ENCODE results near the gene UBQLN4.

UBQLN4 gene

DNA sequence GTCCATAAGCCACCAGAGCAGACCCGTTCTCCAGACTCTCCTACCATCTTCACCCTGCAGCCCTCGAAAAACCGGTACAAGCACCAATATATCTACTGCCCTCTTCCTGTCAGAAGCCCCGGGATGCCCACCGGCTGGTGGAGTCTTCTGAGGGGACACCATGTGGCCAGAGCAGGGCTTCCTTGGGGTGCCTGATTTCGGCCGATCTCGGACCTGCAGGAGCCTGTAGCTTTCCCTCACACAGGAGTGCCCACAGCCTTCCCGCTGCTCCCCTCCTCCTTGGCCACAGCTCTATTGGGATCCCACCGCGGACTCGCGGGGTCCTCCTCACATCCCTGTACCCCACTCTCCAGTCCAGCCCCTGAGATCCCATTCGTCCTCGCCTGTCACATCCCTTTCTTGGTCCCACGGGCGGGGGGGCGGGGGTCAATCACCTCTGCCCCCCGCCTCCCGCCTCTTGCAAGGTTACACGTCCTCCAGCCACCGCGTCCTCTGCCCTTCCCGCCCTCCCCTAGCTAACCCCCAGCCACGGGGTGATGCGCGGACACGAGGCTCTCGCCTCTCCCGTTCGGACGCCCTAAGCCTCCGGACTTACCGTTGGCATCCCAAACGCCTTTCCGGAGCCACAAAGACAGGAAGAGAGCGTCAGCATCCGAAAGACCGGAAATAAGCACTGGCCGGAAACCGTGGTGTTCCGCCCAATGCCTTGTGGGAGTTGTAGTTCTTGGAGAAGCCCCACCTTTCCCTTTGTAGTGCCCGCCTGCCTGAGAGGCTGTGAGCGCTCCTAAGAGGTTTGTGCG, 33.1 kb downstream of the UBQLN4 start, which contains the start of gene SSR2 (continued):
- TF ChIP-seq CTCF (tag by site-specific recombination; IDR thresholded peaks at IDR 0.05): peak; percentile 78; the same call in 1 of the 2 replicates
- no peak for TF ChIP-seq ZNF747 (tag by site-specific recombination; IDR thresholded peaks at IDR 0.05)
- TF ChIP-seq ZNF571 (tag by site-specific recombination; IDR thresholded peaks at IDR 0.05): no peak
- no peak for TF ChIP-seq PBX3 (CRISPR knock-in tag; IDR thresholded peaks at IDR 0.05)
- TF ChIP-seq ZNF311 (tag by site-specific recombination; IDR thresholded peaks at IDR 0.05; ENCODE audit: borderline replicate concordance): no peak
- TF ChIP-seq ZNF629 (tag by site-specific recombination; IDR thresholded peaks at IDR 0.05): 0 out of 2 replicates have a peak, but pooled peaks have one; percentile 41
- TF ChIP-seq ZNF660 (tag by site-specific recombination; IDR thresholded peaks at IDR 0.05): no peak
- no peak for TF ChIP-seq ZSCAN4 (tag by site-specific recombination; IDR thresholded peaks at IDR 0.05)
- TF ChIP-seq KLF16 (tag by site-specific recombination; IDR thresholded peaks at IDR 0.05): no peak
- TF ChIP-seq GFI1B (tag by site-specific recombination; IDR thresholded peaks at IDR 0.05): no peak
- TF ChIP-seq, protein P1, sequence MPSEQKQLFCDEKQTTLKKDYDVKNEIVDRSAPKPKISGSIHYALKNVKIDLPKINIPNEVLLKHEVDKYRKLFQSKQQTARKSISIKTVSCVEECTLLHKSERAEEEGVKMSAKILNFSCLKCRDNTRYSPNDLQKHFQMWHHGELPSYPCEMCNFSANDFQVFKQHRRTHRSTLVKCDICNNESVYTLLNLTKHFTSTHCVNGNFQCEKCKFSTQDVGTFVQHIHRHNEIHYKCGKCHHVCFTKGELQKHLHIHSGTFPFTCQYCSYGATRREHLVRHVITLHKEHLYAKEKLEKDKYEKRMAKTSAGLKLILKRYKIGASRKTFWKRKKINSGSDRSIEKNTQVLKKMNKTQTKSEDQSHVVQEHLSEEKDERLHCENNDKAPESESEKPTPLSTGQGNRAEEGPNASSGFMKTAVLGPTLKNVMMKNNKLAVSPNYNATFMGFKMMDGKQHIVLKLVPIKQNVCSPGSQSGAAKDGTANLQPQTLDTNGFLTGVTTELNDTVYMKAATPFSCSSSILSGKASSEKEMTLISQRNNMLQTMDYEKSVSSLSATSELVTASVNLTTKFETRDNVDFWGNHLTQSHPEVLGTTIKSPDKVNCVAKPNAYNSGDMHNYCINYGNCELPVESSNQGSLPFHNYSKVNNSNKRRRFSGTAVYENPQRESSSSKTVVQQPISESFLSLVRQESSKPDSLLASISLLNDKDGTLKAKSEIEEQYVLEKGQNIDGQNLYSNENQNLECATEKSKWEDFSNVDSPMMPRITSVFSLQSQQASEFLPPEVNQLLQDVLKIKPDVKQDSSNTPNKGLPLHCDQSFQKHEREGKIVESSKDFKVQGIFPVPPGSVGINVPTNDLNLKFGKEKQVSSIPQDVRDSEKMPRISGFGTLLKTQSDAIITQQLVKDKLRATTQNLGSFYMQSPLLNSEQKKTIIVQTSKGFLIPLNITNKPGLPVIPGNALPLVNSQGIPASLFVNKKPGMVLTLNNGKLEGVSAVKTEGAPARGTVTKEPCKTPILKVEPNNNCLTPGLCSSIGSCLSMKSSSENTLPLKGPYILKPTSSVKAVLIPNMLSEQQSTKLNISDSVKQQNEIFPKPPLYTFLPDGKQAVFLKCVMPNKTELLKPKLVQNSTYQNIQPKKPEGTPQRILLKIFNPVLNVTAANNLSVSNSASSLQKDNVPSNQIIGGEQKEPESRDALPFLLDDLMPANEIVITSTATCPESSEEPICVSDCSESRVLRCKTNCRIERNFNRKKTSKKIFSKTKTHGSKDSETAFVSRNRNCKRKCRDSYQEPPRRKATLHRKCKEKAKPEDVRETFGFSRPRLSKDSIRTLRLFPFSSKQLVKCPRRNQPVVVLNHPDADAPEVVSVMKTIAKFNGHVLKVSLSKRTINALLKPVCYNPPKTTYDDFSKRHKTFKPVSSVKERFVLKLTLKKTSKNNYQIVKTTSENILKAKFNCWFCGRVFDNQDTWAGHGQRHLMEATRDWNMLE (tag by site-specific recombination; conservative IDR thresholded peaks at IDR 0.05; ENCODE audit: low read depth): peak; percentile 60
- TF ChIP-seq ZIC2 (tag by site-specific recombination; IDR thresholded peaks at IDR 0.05): no peak
- TF ChIP-seq HOXD13 (CRISPR knock-in tag; IDR thresholded peaks at IDR 0.05; ENCODE audit: borderline replicate concordance): no peak
- no peak for TF ChIP-seq FEZF1 (tag by site-specific recombination; IDR thresholded peaks at IDR 0.05)
- peak; percentile 84 for TF ChIP-seq SP2 (tag by site-specific recombination; IDR thresholded peaks at IDR 0.05)
- TF ChIP-seq, protein P2, sequence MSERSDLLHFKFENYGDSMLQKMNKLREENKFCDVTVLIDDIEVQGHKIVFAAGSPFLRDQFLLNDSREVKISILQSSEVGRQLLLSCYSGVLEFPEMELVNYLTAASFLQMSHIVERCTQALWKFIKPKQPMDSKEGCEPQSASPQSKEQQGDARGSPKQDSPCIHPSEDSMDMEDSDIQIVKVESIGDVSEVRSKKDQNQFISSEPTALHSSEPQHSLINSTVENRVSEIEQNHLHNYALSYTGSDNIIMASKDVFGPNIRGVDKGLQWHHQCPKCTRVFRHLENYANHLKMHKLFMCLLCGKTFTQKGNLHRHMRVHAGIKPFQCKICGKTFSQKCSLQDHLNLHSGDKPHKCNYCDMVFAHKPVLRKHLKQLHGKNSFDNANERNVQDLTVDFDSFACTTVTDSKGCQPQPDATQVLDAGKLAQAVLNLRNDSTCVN (tag by site-specific recombination; optimal IDR thresholded peaks at IDR 0.05): peak; percentile 18
- no peak for TF ChIP-seq ZFHX2 (tag by site-specific recombination; conservative IDR thresholded peaks at IDR 0.05)
- no peak for TF ChIP-seq ZNF37A (tag by site-specific recombination; IDR thresholded peaks at IDR 0.05)
- TF ChIP-seq, protein P3, sequence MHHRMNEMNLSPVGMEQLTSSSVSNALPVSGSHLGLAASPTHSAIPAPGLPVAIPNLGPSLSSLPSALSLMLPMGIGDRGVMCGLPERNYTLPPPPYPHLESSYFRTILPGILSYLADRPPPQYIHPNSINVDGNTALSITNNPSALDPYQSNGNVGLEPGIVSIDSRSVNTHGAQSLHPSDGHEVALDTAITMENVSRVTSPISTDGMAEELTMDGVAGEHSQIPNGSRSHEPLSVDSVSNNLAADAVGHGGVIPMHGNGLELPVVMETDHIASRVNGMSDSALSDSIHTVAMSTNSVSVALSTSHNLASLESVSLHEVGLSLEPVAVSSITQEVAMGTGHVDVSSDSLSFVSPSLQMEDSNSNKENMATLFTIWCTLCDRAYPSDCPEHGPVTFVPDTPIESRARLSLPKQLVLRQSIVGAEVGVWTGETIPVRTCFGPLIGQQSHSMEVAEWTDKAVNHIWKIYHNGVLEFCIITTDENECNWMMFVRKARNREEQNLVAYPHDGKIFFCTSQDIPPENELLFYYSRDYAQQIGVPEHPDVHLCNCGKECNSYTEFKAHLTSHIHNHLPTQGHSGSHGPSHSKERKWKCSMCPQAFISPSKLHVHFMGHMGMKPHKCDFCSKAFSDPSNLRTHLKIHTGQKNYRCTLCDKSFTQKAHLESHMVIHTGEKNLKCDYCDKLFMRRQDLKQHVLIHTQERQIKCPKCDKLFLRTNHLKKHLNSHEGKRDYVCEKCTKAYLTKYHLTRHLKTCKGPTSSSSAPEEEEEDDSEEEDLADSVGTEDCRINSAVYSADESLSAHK (tag by site-specific recombination; IDR thresholded peaks at IDR 0.05): no peak
- TF ChIP-seq ZNF785 (tag by site-specific recombination; IDR thresholded peaks at IDR 0.05): no peak
- TF ChIP-seq ZNF221 (tag by site-specific recombination; IDR thresholded peaks at IDR 0.05; ENCODE audit: borderline replicate concordance): no peak
- TF ChIP-seq TRIM28 (IDR thresholded peaks at IDR 0.05; ENCODE audit: borderline replicate concordance, low read length): no peak
- peak; percentile 95 for TF ChIP-seq ZNF76 (tag by site-specific recombination; IDR thresholded peaks at IDR 0.05; ENCODE audit: borderline replicate concordance, low read depth)
- no peak for TF ChIP-seq ZNF121 (tag by site-specific recombination; IDR thresholded peaks at IDR 0.05)
- TF ChIP-seq BCL11A (tag by site-specific recombination; IDR thresholded peaks at IDR 0.05; ENCODE audit: low read depth): no peak
- no peak for TF ChIP-seq ZNF404 (tag by site-specific recombination; IDR thresholded peaks at IDR 0.05)
- no peak for TF ChIP-seq KLF1 (tag by site-specific recombination; IDR thresholded peaks at IDR 0.05)
- no peak for TF ChIP-seq ZNF501 (tag by site-specific recombination; IDR thresholded peaks at IDR 0.05)
